Loucy (cell line): Measurements from ENCODE around the gene JAZF1.

Experiments used
- H2AFZ ChIP-seq: fragments of 200-600 bp; sonication (generic); 2 replicates; pipeline ENCODE4 v1.6.0; 2016; ENCODE audit warnings: antibody characterized with exemption, mild to moderate bottlenecking, low read length, moderate library complexity
- H3F3A ChIP-seq: fragments of 200-600 bp; 2 replicates; pipeline ENCODE4 v1.6.0; 2016; ENCODE audit warnings: antibody characterized with exemption, low read depth, mild to moderate bottlenecking
- H3K27me3 ChIP-seq: fragments of 200-600 bp; sonication (generic); 2 replicates; pipeline ENCODE4 v1.6.1; 2014; ENCODE audit warnings: low read length, mild to moderate bottlenecking; ENCODE audit not compliant: insufficient read depth, poor library complexity, severe bottlenecking
- H3K36me3 ChIP-seq: fragments of 200-600 bp; sonication (generic); 2 replicates; pipeline ENCODE4 v1.6.1; 2016; ENCODE audit warnings: low read length; ENCODE audit not compliant: insufficient read depth
- H3K4me1 ChIP-seq: fragments of 200-600 bp; sonication (generic); 2 replicates; pipeline ENCODE4 v1.5.1; 2014; ENCODE audit warnings: low read length, mild to moderate bottlenecking; ENCODE audit not compliant: insufficient read depth, poor library complexity, severe bottlenecking
- H3K4me2 ChIP-seq: fragments of 200-600 bp; sonication (generic); 2 replicates; pipeline ENCODE4 v1.6.0; 2014; ENCODE audit warnings: antibody characterized with exemption, low read length, low read depth, mild to moderate bottlenecking; ENCODE audit not compliant: poor library complexity, severe bottlenecking
- H3K4me3 ChIP-seq: fragments of 200-600 bp; sonication (generic); 2 replicates; pipeline ENCODE4 v1.5.1; 2014; ENCODE audit warnings: low read length, mild to moderate bottlenecking, mixed read lengths; ENCODE audit not compliant: poor library complexity, severe bottlenecking
- H3K79me2 ChIP-seq: fragments of 200-600 bp; sonication (generic); 2 replicates; pipeline ENCODE4 v1.6.1; 2014; ENCODE audit warnings: low read length; ENCODE audit not compliant: insufficient read depth
- H3K9ac ChIP-seq: fragments of 200-600 bp; sonication (generic); 2 replicates; pipeline ENCODE4 v1.6.0; 2014; ENCODE audit warnings: mild to moderate bottlenecking, low read depth, low read length, moderate library complexity; ENCODE audit not compliant: poor library complexity, severe bottlenecking
- H3K9me2 ChIP-seq: fragments of 200-600 bp; sonication (generic); replicated peaks from 2 replicates; pipeline ENCODE4 v1.6.1; 2016; ENCODE audit warnings: low read depth, low read length, mixed read lengths
- H3K9me3 ChIP-seq: fragments of 200-600 bp; sonication (generic); 2 replicates; pipeline ENCODE4 v1.6.1; 2014; ENCODE audit warnings: mild to moderate bottlenecking, antibody characterized with exemption, low read length, low read depth; ENCODE audit not compliant: insufficient read depth
- H4K20me1 ChIP-seq: fragments of 200-600 bp; sonication (generic); 2 replicates; pipeline ENCODE4 v1.6.0; 2014; ENCODE audit warnings: antibody characterized with exemption, low read length, mild to moderate bottlenecking; ENCODE audit not compliant: insufficient read depth, poor library complexity, severe bottlenecking
- EZH2phosphoT487 ChIP-seq: fragments of 200-600 bp; IDR thresholded peaks from 2 replicates; pipeline ENCODE4 v1.6.1; 2018; ENCODE audit warnings: antibody characterized with exemption, mild to moderate bottlenecking, moderate library complexity, borderline replicate concordance
- TF ChIP-seq, protein P1 (sequence below): fragments of 200-600 bp; sonication (generic); conservative IDR thresholded peaks from 2 replicates; pipeline ENCODE4 v1.5.1; 2014; ENCODE audit warnings: mild to moderate bottlenecking, antibody characterized with exemption, low read length

The JAZF1 gene

DNA sequence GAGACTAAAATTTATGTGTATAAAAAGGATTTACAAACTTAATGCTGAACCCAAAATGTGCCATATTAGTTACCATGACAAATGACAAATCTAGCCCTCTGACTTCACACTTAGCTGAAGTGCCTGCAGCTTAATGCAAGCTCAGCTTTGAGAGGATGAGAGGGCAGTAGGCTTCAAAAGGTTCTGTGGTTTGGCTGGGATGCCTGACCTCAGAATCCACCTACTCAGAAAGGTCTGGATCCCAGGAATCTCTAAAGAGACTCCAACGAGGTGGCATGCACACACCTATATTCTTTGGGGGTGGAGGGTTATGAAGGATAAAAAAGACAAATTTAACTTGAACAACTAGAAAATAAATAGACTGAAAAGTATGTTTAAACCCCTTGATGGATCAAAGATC lies 227.2 kb downstream of the JAZF1 start:
- Histone ChIP-seq H4K20me1 (no peaks in the 10 kb centered on the region), H3K4me2 (no peak overlapping the region), H3K4me1 (peaks cover 11% of the 10 kb centered on the region), H3K9me3 (no peaks in the 10 kb centered on the region), H3K36me3 (no peaks in the 10 kb centered on the region), H3F3A (no peaks in the 10 kb centered on the region), H3K9ac (no peak overlapping the region), H3K9me2 (no peaks in the 10 kb centered on the region), H3K79me2 (no peaks in the 10 kb centered on the region), H2AFZ (no peak overlapping the region), H3K27me3 (no peaks in the 10 kb centered on the region), H3K4me3 (no peak overlapping the region)
- TF ChIP-seq, protein P1, sequence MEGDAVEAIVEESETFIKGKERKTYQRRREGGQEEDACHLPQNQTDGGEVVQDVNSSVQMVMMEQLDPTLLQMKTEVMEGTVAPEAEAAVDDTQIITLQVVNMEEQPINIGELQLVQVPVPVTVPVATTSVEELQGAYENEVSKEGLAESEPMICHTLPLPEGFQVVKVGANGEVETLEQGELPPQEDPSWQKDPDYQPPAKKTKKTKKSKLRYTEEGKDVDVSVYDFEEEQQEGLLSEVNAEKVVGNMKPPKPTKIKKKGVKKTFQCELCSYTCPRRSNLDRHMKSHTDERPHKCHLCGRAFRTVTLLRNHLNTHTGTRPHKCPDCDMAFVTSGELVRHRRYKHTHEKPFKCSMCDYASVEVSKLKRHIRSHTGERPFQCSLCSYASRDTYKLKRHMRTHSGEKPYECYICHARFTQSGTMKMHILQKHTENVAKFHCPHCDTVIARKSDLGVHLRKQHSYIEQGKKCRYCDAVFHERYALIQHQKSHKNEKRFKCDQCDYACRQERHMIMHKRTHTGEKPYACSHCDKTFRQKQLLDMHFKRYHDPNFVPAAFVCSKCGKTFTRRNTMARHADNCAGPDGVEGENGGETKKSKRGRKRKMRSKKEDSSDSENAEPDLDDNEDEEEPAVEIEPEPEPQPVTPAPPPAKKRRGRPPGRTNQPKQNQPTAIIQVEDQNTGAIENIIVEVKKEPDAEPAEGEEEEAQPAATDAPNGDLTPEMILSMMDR: no peak
- TF ChIP-seq EZH2phosphoT487: no peak

DNA sequence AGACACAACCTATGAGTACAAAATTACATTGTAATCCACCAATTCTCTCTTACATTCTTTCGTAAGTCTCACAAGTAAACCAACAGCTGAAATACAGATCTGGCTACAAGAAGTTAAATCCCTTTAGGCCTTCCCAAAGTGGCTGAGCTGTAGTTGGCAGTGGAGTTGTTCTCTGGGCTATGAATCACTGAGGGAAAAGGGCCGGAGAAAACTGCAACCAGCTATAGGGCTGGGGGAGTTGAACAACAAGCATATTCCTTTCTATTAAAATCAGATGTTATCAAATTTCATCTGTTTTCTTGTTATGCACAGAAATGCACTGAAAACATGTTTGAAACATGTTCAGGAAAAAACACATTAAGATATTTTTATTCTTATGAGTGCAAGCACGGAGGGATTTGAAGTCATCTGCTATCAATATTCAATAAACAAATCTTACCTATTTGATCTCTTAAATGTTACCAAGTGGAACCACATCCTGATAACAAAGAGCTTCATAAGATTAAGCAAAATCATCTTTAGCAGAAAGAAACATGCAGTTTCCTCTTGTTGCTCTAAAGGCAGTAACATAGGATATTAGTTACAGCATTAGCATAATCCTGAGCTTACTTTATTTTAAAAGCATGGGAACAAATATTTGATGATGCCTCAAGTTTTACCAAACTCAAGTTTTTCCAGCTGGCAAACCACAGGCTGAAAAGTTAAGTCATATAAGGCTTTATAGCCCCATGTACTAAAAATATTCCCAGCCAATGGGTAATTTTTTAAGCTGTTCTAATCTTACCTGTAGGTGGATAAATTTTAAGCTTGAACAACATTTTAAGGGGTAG lies 227.9 kb downstream of the JAZF1 start:
- Histone ChIP-seq H3K4me2 (no peak overlapping the region), H3K4me3 (no peak overlapping the region), H3K9me3 (no peaks in the 10 kb centered on the region), H2AFZ (no peak overlapping the region), H3K4me1 (peaks cover 11% of the 10 kb centered on the region), H3K9ac (no peak overlapping the region), H3F3A (no peaks in the 10 kb centered on the region), H3K27me3 (no peaks in the 10 kb centered on the region), H4K20me1 (no peaks in the 10 kb centered on the region), H3K79me2 (no peaks in the 10 kb centered on the region), H3K36me3 (no peaks in the 10 kb centered on the region), H3K9me2 (no peaks in the 10 kb centered on the region)
- TF ChIP-seq EZH2phosphoT487: no peak
- TF ChIP-seq, protein P1: no peak

DNA sequence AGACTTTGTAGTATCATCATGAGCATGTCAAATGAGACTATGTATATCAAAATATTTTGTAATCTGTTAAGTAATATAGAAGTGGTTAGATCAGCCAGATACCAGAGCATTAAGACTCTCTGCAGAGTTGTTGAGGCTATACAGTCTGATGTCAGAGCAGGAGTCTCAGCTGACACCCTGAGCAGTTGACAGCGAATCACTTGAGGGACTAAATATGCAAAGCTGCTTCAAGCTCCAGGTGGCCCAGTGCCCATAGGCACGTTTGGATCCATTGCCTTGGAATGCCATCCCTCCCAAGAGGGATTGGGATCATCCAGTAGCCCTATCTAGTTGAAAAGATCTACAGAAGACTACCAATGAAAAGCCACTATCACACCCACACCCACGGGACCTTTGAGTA lies 230.5 kb downstream of the JAZF1 start:
- peaks cover 11% of the 10 kb centered on the region for H3K4me1 ChIP-seq
- H3K4me3 ChIP-seq: no peak overlapping the region
- no peaks in the 10 kb centered on the region for H3K9me2 ChIP-seq
- H3K36me3 ChIP-seq: no peaks in the 10 kb centered on the region
- TF ChIP-seq, protein P1: no peak
- no peak for TF ChIP-seq EZH2phosphoT487
- no peak overlapping the region for H2AFZ ChIP-seq
- H3K27me3 ChIP-seq: no peaks in the 10 kb centered on the region
- H4K20me1 ChIP-seq: no peaks in the 10 kb centered on the region
- H3F3A ChIP-seq: no peaks in the 10 kb centered on the region
- no peak overlapping the region for H3K4me2 ChIP-seq
- no peak overlapping the region for H3K9ac ChIP-seq
- no peaks in the 10 kb centered on the region for H3K9me3 ChIP-seq
- no peaks in the 10 kb centered on the region for H3K79me2 ChIP-seq
